KMS-11 (cell line): ENCODE data around the gene KRTAP4-2.
"Not testable (repeated sequence)": the region's sequence is repeated elsewhere in the genome, so short reads cannot be mapped to it uniquely, and the experiment has no call there.

ENCODE experiments used
- H2AFZ ChIP-seq: fragments of 200-600 bp; sonication (generic); 2 replicates; pipeline ENCODE4 v1.6.1; 2016; ENCODE audit warnings: antibody characterized with exemption, mixed run types, low read depth
- H3K27ac ChIP-seq: fragments of 200-600 bp; sonication (generic); 2 replicates; pipeline ENCODE4 v1.6.1; 2016; ENCODE audit warnings: mild to moderate bottlenecking, mixed run types
- H3K27me3 ChIP-seq: fragments of 200-600 bp; sonication (generic); 2 replicates; pipeline ENCODE4 v1.6.1; 2017; ENCODE audit warnings: mild to moderate bottlenecking, low read depth, mixed run types, moderate library complexity; ENCODE audit not compliant: insufficient read depth
- H3K36me3 ChIP-seq: fragments of 200-600 bp; sonication (generic); 2 replicates; pipeline ENCODE4 v1.6.1; 2017; ENCODE audit warnings: mild to moderate bottlenecking, mixed run types; ENCODE audit not compliant: insufficient read depth
- H3K4me1 ChIP-seq: fragments of 200-600 bp; sonication (generic); 2 replicates; pipeline ENCODE4 v1.6.1; 2016; ENCODE audit warnings: mild to moderate bottlenecking, low read depth, mixed run types; ENCODE audit not compliant: poor library complexity, severe bottlenecking
- H3K4me2 ChIP-seq: fragments of 200-600 bp; sonication (generic); 2 replicates; pipeline ENCODE4 v1.7.0; 2016; ENCODE audit warnings: mild to moderate bottlenecking, mixed run types
- H3K4me3 ChIP-seq: fragments of 200-600 bp; sonication (generic); IDR thresholded peaks from 2 replicates; pipeline ENCODE4 v1.6.1; 2017; ENCODE audit warnings: low read depth, low read length, mixed read lengths; ENCODE audit not compliant: insufficient read depth
- H3K79me2 ChIP-seq: fragments of 200-600 bp; sonication (generic); 2 replicates; pipeline ENCODE4 v1.6.1; 2016; ENCODE audit warnings: low read depth, mixed run types; ENCODE audit not compliant: insufficient read depth
- H3K9ac ChIP-seq: fragments of 200-600 bp; sonication (generic); 2 replicates; pipeline ENCODE4 v1.6.1; 2016; ENCODE audit warnings: mild to moderate bottlenecking, mixed run types
- H4K20me1 ChIP-seq: fragments of 200-600 bp; sonication (generic); 2 replicates; pipeline ENCODE4 v1.6.1; 2016; ENCODE audit warnings: mild to moderate bottlenecking, mixed run types; ENCODE audit not compliant: insufficient read depth
- TF ChIP-seq, protein P1 (sequence below): fragments of 200-600 bp; sonication (generic); conservative IDR thresholded peaks from 2 replicates; pipeline ENCODE4 v1.6.1; 2017; ENCODE audit warnings: low read depth, mild to moderate bottlenecking, antibody characterized with exemption, low read length, moderate library complexity, mixed read lengths

Gene KRTAP4-2

DNA sequence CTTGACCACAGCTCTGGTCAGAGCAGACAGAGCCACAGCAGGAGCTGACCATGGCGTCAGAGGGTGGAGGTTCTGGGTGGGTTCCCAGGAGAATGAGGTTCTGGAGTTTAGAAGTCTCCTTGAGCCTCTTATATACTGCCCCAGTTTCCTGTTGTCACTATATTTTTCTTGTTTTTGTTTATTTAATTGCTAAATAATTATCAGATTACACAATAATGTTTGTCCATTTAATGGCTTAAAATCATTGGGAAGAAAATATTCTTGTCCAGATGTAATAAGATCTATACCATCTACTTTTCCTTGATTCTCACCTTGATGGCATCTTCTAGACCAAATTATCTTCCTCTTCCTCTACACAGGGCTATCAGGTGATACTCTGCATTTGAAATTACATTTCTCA is 9.9 kb downstream of the KRTAP4-2 start, which contains the start of gene KRTAP4-3:
TSS of gene KRTAP4-3 (minus strand) at position 101 of the 400 bp plus-strand sequence. CDS start at position 52, 49 bp downstream.
- Histone ChIP-seq H3K9ac (no peak within 1 kb of the TSS), H3K27ac (no peak within 1 kb of the TSS), H3K36me3 (no peaks in the 10 kb centered on the region), H3K79me2 (no peaks in the 10 kb centered on the region), H3K27me3 (no peaks in the 10 kb centered on the region), H2AFZ (no peak within 1 kb of the TSS), H3K4me1 (no peaks in the 10 kb centered on the region), H3K4me3 (no peak within 1 kb of the TSS), H3K4me2 (no peak within 1 kb of the TSS), H4K20me1 (no peaks in the 10 kb centered on the region)
- TF ChIP-seq, protein P1, sequence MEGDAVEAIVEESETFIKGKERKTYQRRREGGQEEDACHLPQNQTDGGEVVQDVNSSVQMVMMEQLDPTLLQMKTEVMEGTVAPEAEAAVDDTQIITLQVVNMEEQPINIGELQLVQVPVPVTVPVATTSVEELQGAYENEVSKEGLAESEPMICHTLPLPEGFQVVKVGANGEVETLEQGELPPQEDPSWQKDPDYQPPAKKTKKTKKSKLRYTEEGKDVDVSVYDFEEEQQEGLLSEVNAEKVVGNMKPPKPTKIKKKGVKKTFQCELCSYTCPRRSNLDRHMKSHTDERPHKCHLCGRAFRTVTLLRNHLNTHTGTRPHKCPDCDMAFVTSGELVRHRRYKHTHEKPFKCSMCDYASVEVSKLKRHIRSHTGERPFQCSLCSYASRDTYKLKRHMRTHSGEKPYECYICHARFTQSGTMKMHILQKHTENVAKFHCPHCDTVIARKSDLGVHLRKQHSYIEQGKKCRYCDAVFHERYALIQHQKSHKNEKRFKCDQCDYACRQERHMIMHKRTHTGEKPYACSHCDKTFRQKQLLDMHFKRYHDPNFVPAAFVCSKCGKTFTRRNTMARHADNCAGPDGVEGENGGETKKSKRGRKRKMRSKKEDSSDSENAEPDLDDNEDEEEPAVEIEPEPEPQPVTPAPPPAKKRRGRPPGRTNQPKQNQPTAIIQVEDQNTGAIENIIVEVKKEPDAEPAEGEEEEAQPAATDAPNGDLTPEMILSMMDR, result no peak

DNA sequence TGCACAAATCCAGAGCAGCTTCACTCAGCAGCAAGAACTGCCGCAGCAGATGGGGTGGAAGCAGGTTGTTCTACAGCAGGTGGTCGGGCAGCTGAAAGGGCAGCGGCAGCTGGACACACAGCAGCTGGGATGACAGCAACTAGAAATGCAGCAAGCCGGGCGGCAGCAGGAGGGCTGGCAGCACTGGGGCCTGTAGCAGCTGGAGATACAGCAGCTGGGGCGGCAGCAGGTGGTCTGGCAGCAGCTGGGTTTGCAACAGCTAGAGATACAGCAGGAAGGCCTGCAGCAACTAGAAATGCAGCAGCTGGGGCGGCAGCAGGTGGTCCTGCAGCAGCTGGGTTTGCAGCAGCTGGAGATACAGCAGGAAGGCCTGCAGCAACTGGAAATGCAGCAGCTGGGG is 10.5 kb downstream of the KRTAP4-2 start:
- no peak overlapping the region for H3K9ac ChIP-seq
- no peak overlapping the region for H3K27ac ChIP-seq
- TF ChIP-seq, protein P1, result no peak
- no peak overlapping the region for H3K4me2 ChIP-seq
- H3K36me3 ChIP-seq, result no peaks in the 10 kb centered on the region
- H2AFZ ChIP-seq, result no peak overlapping the region
- no peaks in the 10 kb centered on the region for H4K20me1 ChIP-seq
- no peak overlapping the region for H3K4me3 ChIP-seq
- no peaks in the 10 kb centered on the region for H3K27me3 ChIP-seq
- H3K4me1 ChIP-seq, result no peaks in the 10 kb centered on the region
- H3K79me2 ChIP-seq, result no peaks in the 10 kb centered on the region

DNA sequence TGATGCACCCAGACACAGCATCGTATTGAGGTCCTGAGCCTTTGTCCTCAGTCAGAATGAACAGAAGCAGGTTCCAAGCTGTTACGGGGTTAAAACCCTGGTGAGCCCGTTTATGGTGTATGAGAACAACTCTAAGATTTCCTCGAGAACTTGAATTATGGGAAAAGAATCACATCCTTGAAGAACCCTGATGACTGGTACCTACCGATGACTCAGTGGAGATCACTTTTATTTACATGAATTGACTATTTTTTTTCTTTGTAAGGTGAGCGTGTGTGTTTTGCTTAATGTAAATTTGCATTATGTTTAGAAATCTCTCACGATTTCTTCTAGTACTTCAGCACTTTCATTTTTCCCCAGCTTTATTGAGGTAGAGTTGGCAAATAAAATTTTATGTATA is 14.2 kb downstream of the KRTAP4-2 start:
- Histone ChIP-seq H3K36me3 (no peaks in the 10 kb centered on the region), H3K4me1 (no peaks in the 10 kb centered on the region), H2AFZ (no peak overlapping the region)

DNA sequence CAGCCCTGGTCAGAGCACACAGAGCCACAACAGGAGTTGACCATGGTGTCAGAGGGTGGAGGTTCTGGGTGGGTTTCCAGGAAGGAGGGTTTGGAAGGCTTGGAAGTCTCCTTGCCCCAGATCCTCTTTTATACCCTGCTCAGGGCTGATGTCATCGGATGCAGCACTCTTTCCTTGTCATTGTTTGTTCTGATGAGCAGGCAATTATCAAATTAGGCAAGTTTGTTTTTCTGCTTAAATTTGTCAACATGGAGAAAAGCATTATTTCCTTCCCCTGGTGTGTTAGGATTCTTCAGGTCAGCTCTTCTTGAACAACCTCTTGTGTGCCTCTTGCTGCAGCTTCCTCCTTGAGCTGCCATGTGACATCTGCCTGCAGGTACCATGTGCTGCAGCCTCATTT is 17.4 kb downstream of the KRTAP4-2 start, which contains the start of gene KRTAP4-4:
TSS of gene KRTAP4-4 (minus strand) at position 101 of the 400 bp plus-strand sequence. CDS start at position 44, 57 bp downstream.
- Histone ChIP-seq H3K4me1 (no peaks in the 10 kb centered on the region), H3K27me3 (no peaks in the 10 kb centered on the region), H4K20me1 (no peaks in the 10 kb centered on the region), H3K4me3 (no peak within 1 kb of the TSS), H3K79me2 (no peaks in the 10 kb centered on the region), H3K27ac (no peak within 1 kb of the TSS), H3K9ac (no peak within 1 kb of the TSS), H3K4me2 (no peak within 1 kb of the TSS), H3K36me3 (no peaks in the 10 kb centered on the region), H2AFZ (no peak within 1 kb of the TSS)
- TF ChIP-seq, protein P1, result no peak

More for the DNA sequence above, 14.2 kb downstream of the KRTAP4-2 start:
- no peak overlapping the region for H3K4me2 ChIP-seq
- no peaks in the 10 kb centered on the region for H3K27me3 ChIP-seq
- no peaks in the 10 kb centered on the region for H4K20me1 ChIP-seq
- no peak overlapping the region for H3K9ac ChIP-seq
- TF ChIP-seq, protein P1, result no peak
- H3K4me3 ChIP-seq, result no peak overlapping the region
- no peaks in the 10 kb centered on the region for H3K79me2 ChIP-seq
- H3K27ac ChIP-seq, result no peak overlapping the region

DNA sequence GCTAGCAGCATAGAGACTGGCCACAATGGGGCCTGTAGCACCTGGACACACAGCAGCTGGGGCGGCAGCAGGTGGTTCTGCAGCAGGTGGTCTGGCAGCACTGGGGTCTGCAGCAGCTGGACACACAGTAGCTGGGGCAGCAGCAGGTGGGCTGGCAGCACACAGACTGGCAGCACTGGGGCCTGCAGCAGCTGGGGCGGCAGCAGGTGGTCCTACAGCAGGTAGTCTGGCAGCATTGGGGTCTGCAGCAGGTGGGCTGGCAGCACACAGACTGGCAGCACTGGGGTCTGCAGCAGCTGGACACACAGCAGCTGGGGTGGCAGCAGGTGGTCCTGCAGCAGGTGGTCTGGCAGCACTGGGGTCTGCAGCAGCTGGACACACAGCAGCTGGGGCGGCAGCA is 17.8 kb downstream of the KRTAP4-2 start:
- H3K36me3 ChIP-seq, H3K4me2 ChIP-seq, H2AFZ ChIP-seq, H3K4me3 ChIP-seq, H3K9ac ChIP-seq, H3K4me1 ChIP-seq, H4K20me1 ChIP-seq, H3K79me2 ChIP-seq, H3K27me3 ChIP-seq, H3K27ac ChIP-seq: not testable (repeated sequence)
